Measurements from ENCODE around the gene TC2N.
"Not testable (repeated sequence)": the region's sequence is repeated elsewhere in the genome, so short reads cannot be mapped to it uniquely, and the experiment has no call there.

TC2N gene

GRCh38 chr14:91806716-91807115 is 60.6 kb downstream of the TC2N start:
- no peaks in the 10 kb centered on the region for H3K4me1 ChIP-seq (ENCODE audit: insufficient read depth, low read length)
- peaks cover 11% of the 10 kb centered on the region for H3K9me3 ChIP-seq (ENCODE audit: control insufficient read depth, insufficient read depth, low read length)
- no peak overlapping the region for H3K9ac ChIP-seq (ENCODE audit: low read depth, low read length)
- H3K36me3 ChIP-seq (ENCODE audit: insufficient read depth, low read length) = no peaks in the 10 kb centered on the region; the same call in 1 of the 2 replicates

GRCh38 chr14:91806094-91806493 is 61.2 kb downstream of the TC2N start:
- not testable (repeated sequence) for H3K9ac ChIP-seq (ENCODE audit: low read depth, low read length); H3K4me1 ChIP-seq (ENCODE audit: insufficient read depth, low read length); H3K36me3 ChIP-seq (ENCODE audit: insufficient read depth, low read length)
- H3K9me3 ChIP-seq (ENCODE audit: control insufficient read depth, insufficient read depth, low read length) = peaks cover 11% of the 10 kb centered on the region

GRCh38 chr14:91805659-91806058 is 61.7 kb downstream of the TC2N start:
- Histone ChIP-seq H3K4me1 (ENCODE audit: insufficient read depth, low read length) (no peaks in the 10 kb centered on the region), H3K36me3 (ENCODE audit: insufficient read depth, low read length) (no peaks in the 10 kb centered on the region; the same call in 1 of the 2 replicates), H3K9me3 (ENCODE audit: control insufficient read depth, insufficient read depth, low read length) (peaks cover 11% of the 10 kb centered on the region), H3K9ac (ENCODE audit: low read depth, low read length) (no peak overlapping the region)

GRCh38 chr14:91801358-91801757 is 66.0 kb downstream of the TC2N start:
- H3K9ac ChIP-seq (ENCODE audit: low read depth, low read length) = no peak overlapping the region
- peaks cover 2% of the 10 kb centered on the region; the same call in 1 of the 2 replicates for H3K9me3 ChIP-seq (ENCODE audit: control insufficient read depth, insufficient read depth, low read length)
- H3K4me1 ChIP-seq (ENCODE audit: insufficient read depth, low read length) = no peaks in the 10 kb centered on the region
- H3K36me3 ChIP-seq (ENCODE audit: insufficient read depth, low read length) = no peaks in the 10 kb centered on the region

GRCh38 chr14:91796617-91797347 is 70.6 kb downstream of the TC2N start:
- Histone ChIP-seq H3K9ac (ENCODE audit: low read depth, low read length) (no peak overlapping the region), H3K9me3 (ENCODE audit: control insufficient read depth, insufficient read depth, low read length) (no peaks in the 10 kb centered on the region), H3K36me3 (ENCODE audit: insufficient read depth, low read length) (no peaks in the 10 kb centered on the region), H3K4me1 (ENCODE audit: insufficient read depth, low read length) (no peaks in the 10 kb centered on the region)

- H3K36me3 ChIP-seq (ENCODE audit: insufficient read depth, low read length) = no peaks in the 10 kb centered on the region
- H3K4me1 ChIP-seq (ENCODE audit: insufficient read depth, low read length) = no peaks in the 10 kb centered on the region
- no peaks in the 10 kb centered on the region for H3K9me3 ChIP-seq (ENCODE audit: control insufficient read depth, insufficient read depth, low read length)
- H3K9ac ChIP-seq (ENCODE audit: low read depth, low read length) = no peak overlapping the region
Observed at GRCh38 chr14:91793704-91794103, 73.6 kb downstream of the TC2N start.

GRCh38 chr14:91786188-91786587 is 81.1 kb downstream of the TC2N start:
- Histone ChIP-seq H3K9me3 (ENCODE audit: control insufficient read depth, insufficient read depth, low read length) (no peaks in the 10 kb centered on the region), H3K9ac (ENCODE audit: low read depth, low read length) (no peak overlapping the region), H3K4me1 (ENCODE audit: insufficient read depth, low read length) (no peaks in the 10 kb centered on the region), H3K36me3 (ENCODE audit: insufficient read depth, low read length) (no peaks in the 10 kb centered on the region)

- Histone ChIP-seq H3K36me3 (ENCODE audit: insufficient read depth, low read length) (no peaks in the 10 kb centered on the region), H3K9me3 (ENCODE audit: control insufficient read depth, insufficient read depth, low read length) (no peaks in the 10 kb centered on the region), H3K4me1 (ENCODE audit: insufficient read depth, low read length) (no peaks in the 10 kb centered on the region), H3K9ac (ENCODE audit: low read depth, low read length) (no peak overlapping the region)
Observed at GRCh38 chr14:91780452-91780851, 86.9 kb downstream of the TC2N start.

GRCh38 chr14:91778217-91778616 is 89.1 kb downstream of the TC2N start:
- Histone ChIP-seq H3K9ac (ENCODE audit: low read depth, low read length) (no peak overlapping the region), H3K36me3 (ENCODE audit: insufficient read depth, low read length) (no peaks in the 10 kb centered on the region), H3K4me1 (ENCODE audit: insufficient read depth, low read length) (no peaks in the 10 kb centered on the region), H3K9me3 (ENCODE audit: control insufficient read depth, insufficient read depth, low read length) (no peaks in the 10 kb centered on the region)

- Histone ChIP-seq H3K9ac (ENCODE audit: low read depth, low read length) (no peak overlapping the region), H3K9me3 (ENCODE audit: control insufficient read depth, insufficient read depth, low read length) (no peaks in the 10 kb centered on the region), H3K36me3 (ENCODE audit: insufficient read depth, low read length) (no peaks in the 10 kb centered on the region), H3K4me1 (ENCODE audit: insufficient read depth, low read length) (no peaks in the 10 kb centered on the region)
Observed at GRCh38 chr14:91774140-91775096, 92.9 kb downstream of the TC2N start.

GRCh38 chr14:91770185-91770584 is 97.2 kb downstream of the TC2N start:
- Histone ChIP-seq H3K4me1 (ENCODE audit: insufficient read depth, low read length) (no peaks in the 10 kb centered on the region), H3K36me3 (ENCODE audit: insufficient read depth, low read length) (no peaks in the 10 kb centered on the region), H3K9me3 (ENCODE audit: control insufficient read depth, insufficient read depth, low read length) (no peaks in the 10 kb centered on the region), H3K9ac (ENCODE audit: low read depth, low read length) (no peak overlapping the region)

- H3K9me3 ChIP-seq (ENCODE audit: control insufficient read depth, insufficient read depth, low read length) = no peaks in the 10 kb centered on the region
- H3K9ac ChIP-seq (ENCODE audit: low read depth, low read length) = no peak overlapping the region
- H3K4me1 ChIP-seq (ENCODE audit: insufficient read depth, low read length) = no peaks in the 10 kb centered on the region
- H3K36me3 ChIP-seq (ENCODE audit: insufficient read depth, low read length) = no peaks in the 10 kb centered on the region
Observed at GRCh38 chr14:91755570-91756295, 111.6 kb downstream of the TC2N start.

- no peak overlapping the region for H3K9ac ChIP-seq (ENCODE audit: low read depth, low read length)
- H3K36me3 ChIP-seq (ENCODE audit: insufficient read depth, low read length) = no peaks in the 10 kb centered on the region
- H3K9me3 ChIP-seq (ENCODE audit: control insufficient read depth, insufficient read depth, low read length) = no peaks in the 10 kb centered on the region
- no peaks in the 10 kb centered on the region for H3K4me1 ChIP-seq (ENCODE audit: insufficient read depth, low read length)
Observed at GRCh38 chr14:91754819-91755218, 112.5 kb downstream of the TC2N start.

- Histone ChIP-seq H3K4me1 (ENCODE audit: insufficient read depth, low read length) (no peaks in the 10 kb centered on the region), H3K9ac (ENCODE audit: low read depth, low read length) (no peak overlapping the region), H3K36me3 (ENCODE audit: insufficient read depth, low read length) (no peaks in the 10 kb centered on the region), H3K9me3 (ENCODE audit: control insufficient read depth, insufficient read depth, low read length) (no peaks in the 10 kb centered on the region)
Observed at GRCh38 chr14:91754185-91754584, 113.2 kb downstream of the TC2N start.

All from ES-I3 (cell line).